Heart left ventricle (tissue), 16 donors: ENCODE data around the gene LPP. TPM values are rescaled to one million over a fixed set of nuclear protein-coding genes. Genes with fewer than 3 reads are reported as not detected.

ENCODE experiments used
- ATAC-seq, 4 donors: fragments of 200-7000 bp; cut with Tn5 transposase; one replicate each; pipeline ENCODE4 v1.9.1; 2020 to 2022; ENCODE audit warnings: moderate library complexity in 4 of 4, mild to moderate bottlenecking in 3 of 4, moderate number of reproducible peaks in 1 of 4
- DNase-seq, 5 donors: peaks; one replicate each; pipeline ENCODE4 v3.0.0-alpha.2; 2020
- H3K27ac ChIP-seq, 12 donors: fragments of 200-600 bp; sonication (generic) in 4 of 12; one replicate each; pipeline versions ENCODE4 v1.5.0 to v1.8.0; 2016 to 2022; ENCODE audit warnings: mild to moderate bottlenecking in 2 of 12
- H3K27me3 ChIP-seq, 9 donors: fragments of 200-600 bp; sonication (generic) in 2 of 9; one replicate each; pipeline versions ENCODE4 v1.5.1 to v1.8.0; 2016 to 2022; ENCODE audit warnings: mild to moderate bottlenecking in 3 of 9
- H3K36me3 ChIP-seq, 9 donors: fragments of 200-600 bp; sonication (generic) in 2 of 9; one replicate each; pipeline versions ENCODE4 v1.5.0 to v1.8.0; 2018 to 2022; ENCODE audit warnings: mild to moderate bottlenecking in 2 of 9
- H3K4me1 ChIP-seq, 12 donors: fragments of 200-600 bp; sonication (generic) in 4 of 12; one replicate each; pipeline versions ENCODE4 v1.5.0 to v1.8.0; 2016 to 2022; ENCODE audit warnings: mild to moderate bottlenecking in 3 of 12
- H3K4me3 ChIP-seq, 12 donors: fragments of 200-600 bp; sonication (generic) in 4 of 12; one replicate each; pipeline versions ENCODE4 v1.5.0 to v1.8.0; 2017 to 2022; ENCODE audit warnings: mild to moderate bottlenecking in 9 of 12, moderate library complexity in 4 of 12
- H3K9me3 ChIP-seq, 12 donors: fragments of 200-600 bp; sonication (generic) in 4 of 12; one replicate each; pipeline versions ENCODE4 v1.5.0 to v1.8.0; 2016 to 2022; ENCODE audit warnings: mild to moderate bottlenecking in 1 of 12
- POLR2A ChIP-seq, 2 donors: fragments of 450-650 bp; IDR thresholded peaks; one replicate each; pipeline ENCODE4 v1.6.1; 2017; ENCODE audit warnings: antibody characterized with exemption in 2 of 2, mild to moderate bottlenecking in 2 of 2, moderate library complexity in 2 of 2
- WGBS, 4 donors: extraction: QIAGEN DNeasy Blood & Tissue Kit in 2 of 4; methylation state at CpG; one replicate each; pipeline versions ENCODE4 v1.1.5 to v1.1.7; 2013 to 2018; 5-methylcytosine and 5-hydroxymethylcytosine counted together
- intact Hi-C, 10 donors: fragments of 100-400 bp; cut with DNase I; formaldehyde crosslinking; loops; one replicate each; pipeline versions ENCODE4 v1.11.1 to v1.14.2; 2022
- polyA plus RNA-seq, 2 donors: library from polyadenylated mRNA; stranded (reverse); fragments of 200-250 nt; gene quantifications; one replicate each; pipeline ENCODE4 v1.2.3, GENCODE V29; 2013
- total RNA-seq, 9 donors: library from RNA; depleted of rRNA in 2 of 9; stranded (reverse); fragments of >200 nt in 2 of 9; fragmentation: NEBNext Ultra II Directional in 3 of 9; extraction: Animal tissue kit (Norgen Biotek cat#: 25700) in 3 of 9; gene quantifications; one replicate each; pipeline versions ENCODE4 v1.1.0 to v1.2.4, GENCODE V29; 2016 to 2023
- TF ChIP-seq, protein P1 (sequence below), 12 donors: fragments of 200-600 bp; sonication (generic) in 4 of 12; IDR thresholded peaks; one replicate each; pipeline versions ENCODE4 v1.5.0 to v1.8.0; 2018 to 2022; ENCODE audit warnings: antibody characterized with exemption in 12 of 12, mild to moderate bottlenecking in 5 of 12
- donor health status: ischemic (EF 13 %, LVEDD 7.1; RV severe dilation, severe dysfunction).
- donor health status: healthy with polysubstance abuse.
- donor health status: DM: no; HTN: yes; CAD: no.
- donor health status: DM: no; HTN: no; CAD: no.
- donor health status: ischemic (EF 25% LVEDD 6.9; RV normal size, moderate dysfunction).
- donor health status: ischemic (EF 25% LVEDD 5.7; RV mildly dilated, moderate dysfunction).
- donor health status: healthy.
- donor health status: DM: yes; HTN: yes; CAD: no.
- donor health status: ischemic (EF 35%, LVEDD 5.7; RV mildly dilated, moderate dysfunction).
- donor health status: nonischemic (EF 11% LVEDD 7.7; RV severe dilation, severe dysfunction).
- donor health status: DM: yes; HTN: yes; CAD: no.
- donor health status: PGD.
- donor health status: ischemic (EF 29% LVEDD 5.4; RV normal size, mild dysfunction).
- donor health status: nonischemic (EF 23%, LVEDD 6.1; RV moderate dilation, normal function).

The LPP gene
- total and polyA plus RNA-seq, 11 donors, result 9.2 to 178 (median 100) TPM

DNA sequence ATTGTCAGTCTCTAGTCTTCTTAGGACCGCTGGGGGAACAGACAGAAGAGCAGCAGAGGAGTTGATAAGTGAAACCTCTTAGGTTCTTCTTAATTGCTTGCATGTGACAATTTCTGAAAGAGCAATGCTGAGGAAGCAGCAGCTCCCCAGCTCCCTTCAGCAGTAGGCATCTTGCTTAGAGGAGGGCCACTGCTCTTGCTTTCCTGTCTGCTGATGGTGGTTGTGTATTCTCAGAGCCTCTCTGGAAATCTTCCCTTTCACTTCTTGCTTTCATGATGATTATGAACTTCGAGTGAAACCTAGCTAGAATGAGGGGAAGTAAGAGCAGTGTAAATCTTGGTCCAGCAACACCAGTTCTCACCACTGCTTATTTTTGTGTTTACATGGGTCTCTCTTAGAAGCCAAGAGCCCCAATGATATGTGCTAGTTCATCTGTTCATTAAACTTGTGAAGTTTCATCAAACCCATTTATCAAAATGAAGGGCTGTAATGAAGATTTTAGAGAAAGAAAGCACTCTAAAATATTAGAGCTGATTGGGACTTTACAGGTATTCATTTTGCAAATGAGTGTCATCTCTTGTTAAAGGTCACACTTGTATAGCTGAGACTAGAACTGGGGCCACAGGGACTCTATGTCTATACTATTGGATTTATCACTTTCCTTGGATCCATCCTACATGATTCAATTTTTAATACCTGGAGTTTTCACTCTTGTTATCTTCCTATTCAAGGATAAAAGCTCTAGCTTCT lies 246.7 kb downstream of the LPP start:
- Histone ChIP-seq H3K4me3 (no peak overlapping the region), H3K36me3 (peaks cover 0 to under 1% (median 0%) of the 10 kb centered on the region in 9 donors), H3K27ac (peak overlapping the region in 3 of 12 donors; percentile 1 to 77 (median 4)), H3K4me1 (peaks cover 0 to 65% (median 31%) of the 10 kb centered on the region in 12 donors), H3K9me3 (peaks cover 0 to 6% (median 0%) of the 10 kb centered on the region in 12 donors), H3K27me3 (no peaks in the 10 kb centered on the region)
- TF ChIP-seq POLR2A (IDR thresholded peaks at IDR 0.05), result no peak
- TF ChIP-seq, protein P1, sequence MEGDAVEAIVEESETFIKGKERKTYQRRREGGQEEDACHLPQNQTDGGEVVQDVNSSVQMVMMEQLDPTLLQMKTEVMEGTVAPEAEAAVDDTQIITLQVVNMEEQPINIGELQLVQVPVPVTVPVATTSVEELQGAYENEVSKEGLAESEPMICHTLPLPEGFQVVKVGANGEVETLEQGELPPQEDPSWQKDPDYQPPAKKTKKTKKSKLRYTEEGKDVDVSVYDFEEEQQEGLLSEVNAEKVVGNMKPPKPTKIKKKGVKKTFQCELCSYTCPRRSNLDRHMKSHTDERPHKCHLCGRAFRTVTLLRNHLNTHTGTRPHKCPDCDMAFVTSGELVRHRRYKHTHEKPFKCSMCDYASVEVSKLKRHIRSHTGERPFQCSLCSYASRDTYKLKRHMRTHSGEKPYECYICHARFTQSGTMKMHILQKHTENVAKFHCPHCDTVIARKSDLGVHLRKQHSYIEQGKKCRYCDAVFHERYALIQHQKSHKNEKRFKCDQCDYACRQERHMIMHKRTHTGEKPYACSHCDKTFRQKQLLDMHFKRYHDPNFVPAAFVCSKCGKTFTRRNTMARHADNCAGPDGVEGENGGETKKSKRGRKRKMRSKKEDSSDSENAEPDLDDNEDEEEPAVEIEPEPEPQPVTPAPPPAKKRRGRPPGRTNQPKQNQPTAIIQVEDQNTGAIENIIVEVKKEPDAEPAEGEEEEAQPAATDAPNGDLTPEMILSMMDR (IDR thresholded peaks at IDR 0.05), result no peak
- ATAC-seq (no peak), DNase-seq (peak in 1 of 5 donors; percentile 52)
- intact Hi-C loops, result no loop called here
- 52 to 79% (median 61%) methylated on average over 2 of the region's 2 CpGs for WGBS, 4 donors

DNA sequence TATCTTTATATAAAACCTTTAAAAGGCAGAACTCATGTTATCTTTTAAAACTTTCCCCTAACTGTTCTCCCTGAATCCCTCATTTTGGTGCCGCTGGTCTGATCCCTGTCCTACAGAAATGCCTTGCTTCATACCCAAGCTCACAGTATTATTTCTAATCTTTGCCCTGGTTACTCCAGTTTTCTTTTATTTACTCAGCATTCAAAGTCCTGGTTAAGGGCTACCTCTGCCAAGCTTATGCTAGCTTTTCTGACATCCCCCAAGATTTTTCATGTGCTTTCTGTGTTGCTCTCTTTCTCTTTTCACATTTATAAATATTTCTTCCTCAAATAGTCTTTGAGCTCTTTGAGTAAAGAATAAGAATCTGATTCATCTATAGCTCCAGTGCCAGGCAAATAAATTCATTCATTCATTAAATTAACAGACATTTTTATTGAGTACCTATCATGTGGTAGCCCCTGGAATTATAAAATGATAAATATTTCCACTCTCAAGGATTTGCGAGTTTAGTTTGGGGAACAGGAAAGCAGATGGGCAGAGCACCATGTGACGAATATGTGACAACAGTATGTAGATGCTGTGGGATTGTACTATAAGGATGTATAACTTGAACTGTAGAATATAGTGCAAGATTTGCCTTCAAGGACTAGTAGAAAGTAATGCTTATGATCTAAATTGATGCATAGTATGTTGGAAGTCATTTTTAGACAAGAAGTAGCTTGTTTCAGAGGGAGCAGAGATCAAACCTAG lies 247.5 kb downstream of the LPP start:
- ATAC-seq, result no peak
- H3K36me3 ChIP-seq, result peaks cover 0 to 8% (median 5%) of the 10 kb centered on the region in 9 donors
- no peaks in the 10 kb centered on the region for H3K27me3 ChIP-seq
- H3K9me3 ChIP-seq, result peaks cover 0 to 6% (median 0%) of the 10 kb centered on the region in 12 donors
- TF ChIP-seq, protein P1 (IDR thresholded peaks at IDR 0.05), result no peak
- TF ChIP-seq POLR2A (IDR thresholded peaks at IDR 0.05), result no peak
- H3K4me3 ChIP-seq, result no peak overlapping the region
- peak overlapping the region in 2 of 12 donors; percentile 4 to 77 for H3K27ac ChIP-seq
- WGBS, 4 donors, result 78 to 96% (median 80%) methylated on average over 3 of the region's 3 CpGs
- H3K4me1 ChIP-seq, result peaks cover 0 to 65% (median 30%) of the 10 kb centered on the region in 12 donors
- intact Hi-C loops, result no loop called here
- no peak for DNase-seq

DNA sequence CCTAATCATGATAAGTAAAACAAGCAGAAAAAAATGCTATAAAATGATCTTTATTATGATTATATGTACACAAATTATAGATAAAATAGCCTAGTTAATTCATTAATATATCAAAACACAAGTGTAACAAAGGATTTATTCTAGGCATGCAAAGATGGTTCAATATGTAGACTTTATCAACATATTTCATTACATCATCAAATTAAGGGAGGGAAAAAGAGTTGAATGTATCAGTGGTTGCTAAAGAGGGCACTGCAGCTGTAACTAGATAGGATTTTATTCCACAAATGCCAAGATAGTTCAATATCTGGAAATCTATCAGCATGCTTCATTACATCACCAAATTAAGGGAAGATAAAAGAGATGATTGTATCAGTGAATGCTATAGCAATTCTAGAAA lies 248.3 kb downstream of the LPP start:
- intact Hi-C loops, result no loop called here
- Histone ChIP-seq H3K9me3 (peaks cover 0 to 6% (median 0%) of the 10 kb centered on the region in 12 donors), H3K4me1 (peaks cover 0 to 58% (median 22%) of the 10 kb centered on the region in 12 donors), H3K27me3 (no peaks in the 10 kb centered on the region), H3K36me3 (peaks cover 0 to 14% (median 11%) of the 10 kb centered on the region in 9 donors), H3K4me3 (no peak overlapping the region), H3K27ac (no peak overlapping the region)
- no peak for DNase-seq
- ATAC-seq, result no peak
- TF ChIP-seq, protein P1 (IDR thresholded peaks at IDR 0.05), result no peak
- TF ChIP-seq POLR2A (IDR thresholded peaks at IDR 0.05), result no peak

DNA sequence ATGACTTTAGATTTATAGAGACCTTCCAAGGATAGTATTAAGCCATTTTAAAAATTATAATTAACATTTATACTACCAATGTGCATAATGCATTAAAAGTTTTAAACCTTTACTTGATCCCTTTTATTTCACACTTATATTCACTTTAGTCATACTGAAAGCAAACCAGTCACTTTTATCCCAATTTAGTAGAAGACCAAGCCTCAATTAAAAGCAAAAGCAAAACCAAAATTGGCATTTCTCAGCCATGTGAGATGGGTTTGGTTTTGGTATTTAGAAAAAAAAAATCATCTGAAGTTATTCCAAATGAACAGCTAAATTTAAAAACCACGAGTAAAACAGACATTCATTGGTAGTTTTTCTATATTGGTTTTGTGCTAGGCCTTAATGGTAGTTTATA lies 249.4 kb downstream of the LPP start:
- ATAC-seq (no peak), DNase-seq (no peak)
- WGBS, 4 donors, result 61 to 85% (median 73%) methylated on average over 1 of the region's 1 CpG
- TF ChIP-seq, protein P1 (IDR thresholded peaks at IDR 0.05), result no peak
- no peak for TF ChIP-seq POLR2A (IDR thresholded peaks at IDR 0.05)
- peaks cover 0 to 6% (median 0%) of the 10 kb centered on the region in 12 donors for H3K9me3 ChIP-seq
- no peak overlapping the region for H3K27ac ChIP-seq
- H3K4me3 ChIP-seq, result no peak overlapping the region
- no peaks in the 10 kb centered on the region for H3K27me3 ChIP-seq
- intact Hi-C loops, result no loop called here
- peaks cover 0 to 47% (median 12%) of the 10 kb centered on the region in 12 donors for H3K4me1 ChIP-seq
- peaks cover 0 to 23% (median 16%) of the 10 kb centered on the region in 9 donors for H3K36me3 ChIP-seq
